Heart right ventricle (tissue), 16 donors: ENCODE measurements around the gene PGAM1. TPM values are rescaled to one million over a fixed set of nuclear protein-coding genes. Genes with fewer than 3 reads are reported as not detected.

Source experiments
- ATAC-seq, 8 donors: fragments of 200-7000 bp; cut with Tn5 transposase; one replicate each; pipeline ENCODE4 v1.9.1; 2020; ENCODE audit warnings: mild to moderate bottlenecking in 8 of 8, moderate library complexity in 8 of 8, moderate number of reproducible peaks in 1 of 8
- DNase-seq, 2 donors: peaks; one replicate each; pipeline ENCODE4 v3.0.0-alpha.2; 2020
- H3K27ac ChIP-seq, 10 donors: fragments of 200-600 bp; sonication (generic) in 2 of 10; one replicate each; pipeline versions ENCODE4 v1.5.0 to v1.8.0; 2020 to 2022; ENCODE audit warnings: mild to moderate bottlenecking in 3 of 10
- H3K27me3 ChIP-seq, 7 donors: fragments of 200-600 bp; one replicate each; pipeline ENCODE4 v1.8.0; 2021 to 2022; ENCODE audit warnings: mild to moderate bottlenecking in 2 of 7
- H3K36me3 ChIP-seq, 9 donors: fragments of 200-600 bp; sonication (generic) in 1 of 9; one replicate each; pipeline versions ENCODE4 v1.5.0 to v1.8.0; 2020 to 2022; ENCODE audit warnings: mild to moderate bottlenecking in 2 of 9
- H3K4me1 ChIP-seq, 9 donors: fragments of 200-600 bp; sonication (generic) in 1 of 9; one replicate each; pipeline versions ENCODE4 v1.5.0 to v1.8.0; 2020 to 2022; ENCODE audit warnings: mild to moderate bottlenecking in 4 of 9
- H3K4me3 ChIP-seq, 10 donors: fragments of 200-600 bp; sonication (generic) in 2 of 10; one replicate each; pipeline versions ENCODE4 v1.5.0 to v1.8.0; 2020 to 2022; ENCODE audit warnings: mild to moderate bottlenecking in 7 of 10, moderate library complexity in 2 of 10
- H3K9me3 ChIP-seq, 11 donors: fragments of 200-600 bp in 10 of 11; sonication (generic) in 2 of 11; one replicate each; pipeline versions ENCODE4 v1.5.0 to v1.8.0; 2013 to 2022; ENCODE audit warnings: mild to moderate bottlenecking in 2 of 11, control low read depth in 1 of 11, moderate library complexity in 1 of 11
- CTCF ChIP-seq, 9 donors: fragments of 200-600 bp; sonication (generic) in 2 of 9; IDR thresholded peaks; one replicate each; pipeline versions ENCODE4 v1.5.0 to v1.8.0; 2021 to 2022; ENCODE audit warnings: antibody characterized with exemption in 9 of 9, mild to moderate bottlenecking in 5 of 9, moderate library complexity in 1 of 9
- WGBS, 2 donors: extraction: QIAGEN DNeasy Blood & Tissue Kit; methylation state at CpG; one replicate each; pipeline ENCODE4 v1.1.7; 2013; ENCODE audit warnings: inconsistent platforms in 1 of 2; 5-methylcytosine and 5-hydroxymethylcytosine counted together
- intact Hi-C, 10 donors: fragments of 100-400 bp; cut with DNase I; formaldehyde crosslinking; loops; one replicate each; pipeline versions ENCODE4 v1.11.1 to v1.14.2; 2022
- polyA plus RNA-seq, 2 donors: library from polyadenylated mRNA; stranded (reverse); fragments of 200-250 nt; gene quantifications; one replicate each; pipeline ENCODE4 v1.2.3, GENCODE V29; 2013
- total RNA-seq, 10 donors: library from RNA; stranded (reverse); fragmentation: NEBNext Ultra II Directional in 3 of 10; extraction: Animal tissue kit (Norgen Biotek cat#: 25700) in 3 of 10; gene quantifications; one replicate each; pipeline versions ENCODE4 v1.2.1 to v1.2.4, GENCODE V29; 2021 to 2023
- donor health status: Arrhythmogenic right ventricular cardiomyopathy.
- donor health status: ischemic (EF 13 %, LVEDD 7.1; RV severe dilation, severe dysfunction).
- donor health status: healthy with polysubstance abuse.
- donor health status: DM: no; HTN: yes; CAD: no.
- donor health status: DM: no; HTN: no; CAD: no.
- donor health status: ischemic (EF 25% LVEDD 6.9; RV normal size, moderate dysfunction).
- donor health status: ischemic (EF 25% LVEDD 5.7; RV mildly dilated, moderate dysfunction).
- donor health status: healthy.
- donor health status: DM: yes; HTN: yes; CAD: no.
- donor health status: Ischemic cardiomyopathy.
- donor health status: ischemic (EF 35%, LVEDD 5.7; RV mildly dilated, moderate dysfunction).
- donor health status: nonischemic (EF 11% LVEDD 7.7; RV severe dilation, severe dysfunction).
- donor health status: DM: yes; HTN: yes; CAD: no.
- donor health status: PGD.
- donor health status: ischemic (EF 29% LVEDD 5.4; RV normal size, mild dysfunction).
- donor health status: nonischemic (EF 23%, LVEDD 6.1; RV moderate dilation, normal function).

PGAM1 gene
- total and polyA plus RNA-seq, 12 donors = 21.5 to 389 (median 246) TPM

- Histone ChIP-seq H3K36me3 (peaks cover 0 to 92% (median 15%) of the 10 kb centered on the region in 9 donors), H3K4me1 (peaks cover 0 to 11% (median 0%) of the 10 kb centered on the region in 9 donors), H3K9me3 (no peaks in the 10 kb centered on the region), H3K27me3 (no peaks in the 10 kb centered on the region), H3K27ac (no peak overlapping the region), H3K4me3 (no peak overlapping the region)
- 94 to 99% methylated on average over 6 of the region's 6 CpGs for WGBS, 2 donors
- ATAC-seq = no peak
- intact Hi-C loops = no loop called here
- TF ChIP-seq CTCF (IDR thresholded peaks at IDR 0.05) = no peak
- DNase-seq = no peak
Measured at GRCh38 chr10:97384641-97385040, 41.4 kb upstream of the PGAM1 start.

- Histone ChIP-seq H3K27me3 (no peaks in the 10 kb centered on the region), H3K27ac (peak overlapping the region in 1 of 10 donors; percentile 60), H3K9me3 (no peaks in the 10 kb centered on the region), H3K36me3 (peaks cover 0 to 92% (median 22%) of the 10 kb centered on the region in 9 donors), H3K4me1 (peaks cover 0 to 11% (median 0%) of the 10 kb centered on the region in 9 donors), H3K4me3 (no peak overlapping the region)
- WGBS, 2 donors = 40 to 64% methylated on average over 7 of the region's 7 CpGs
- ATAC-seq = peak in 4 of 8 donors; percentile 29 to 55 (median 36)
- no peak for TF ChIP-seq CTCF (IDR thresholded peaks at IDR 0.05)
- intact Hi-C loops = no loop called here
- no peak for DNase-seq
Measured at GRCh38 chr10:97385565-97385964, 40.4 kb upstream of the PGAM1 start.

GRCh38 chr10:97388152-97388551, 37.8 kb upstream of the PGAM1 start:
- no peak for TF ChIP-seq CTCF (IDR thresholded peaks at IDR 0.05)
- peak in 2 of 8 donors; percentile 9 to 46 for ATAC-seq
- H3K4me1 ChIP-seq = peaks cover 0 to 11% (median 0%) of the 10 kb centered on the region in 9 donors
- H3K36me3 ChIP-seq = peaks cover 0 to 92% (median 30%) of the 10 kb centered on the region in 9 donors
- no peaks in the 10 kb centered on the region for H3K9me3 ChIP-seq
- H3K4me3 ChIP-seq = no peak overlapping the region
- H3K27me3 ChIP-seq = no peaks in the 10 kb centered on the region
- H3K27ac ChIP-seq = no peak overlapping the region
- intact Hi-C loops = no loop called here
- DNase-seq = no peak
- 91 to 93% methylated on average over 5 of the region's 5 CpGs for WGBS, 2 donors

GRCh38 chr10:97390091-97390490, 35.9 kb upstream of the PGAM1 start:
- no peaks in the 10 kb centered on the region for H3K9me3 ChIP-seq
- H3K4me1 ChIP-seq = peaks cover 0 to 11% (median 0%) of the 10 kb centered on the region in 9 donors
- ATAC-seq (peak in 2 of 8 donors; percentile 19 to 39), DNase-seq (no peak)
- H3K4me3 ChIP-seq = no peak overlapping the region
- peaks cover 0 to 99% (median 45%) of the 10 kb centered on the region in 9 donors for H3K36me3 ChIP-seq
- intact Hi-C loops = no loop called here
- no peaks in the 10 kb centered on the region for H3K27me3 ChIP-seq
- TF ChIP-seq CTCF (IDR thresholded peaks at IDR 0.05) = no peak
- peak overlapping the region in 1 of 10 donors; percentile 49 for H3K27ac ChIP-seq
- 85 to 94% methylated on average over 5 of the region's 5 CpGs for WGBS, 2 donors
